DND-41 (cell line): Measurements from ENCODE around the gene IFNK.

Experiments used
- CTCF ChIP-seq: IDR thresholded peaks from 2 replicates; pipeline ENCODE4 v1.5.1; 2012; ENCODE audit warnings: borderline replicate concordance, low read length, moderate library complexity, mild to moderate bottlenecking; ENCODE audit not compliant: poor library complexity, severe bottlenecking; ENCODE audit errors: extremely low read depth
- EZH2 ChIP-seq: IDR thresholded peaks from 3 replicates; pipeline ENCODE4 v1.6.1; 2012; ENCODE audit warnings: borderline replicate concordance, low read depth, mild to moderate bottlenecking, moderate library complexity, low read length, inconsistent platforms; ENCODE audit not compliant: severe bottlenecking

GRCh38 chr9:27537027-27537435 lies 12.9 kb downstream of the IFNK start:
- TF ChIP-seq CTCF (no peak), EZH2 (no peak)
